ENCODE data around the gene ASIC2.

The ASIC2 gene

DNA sequence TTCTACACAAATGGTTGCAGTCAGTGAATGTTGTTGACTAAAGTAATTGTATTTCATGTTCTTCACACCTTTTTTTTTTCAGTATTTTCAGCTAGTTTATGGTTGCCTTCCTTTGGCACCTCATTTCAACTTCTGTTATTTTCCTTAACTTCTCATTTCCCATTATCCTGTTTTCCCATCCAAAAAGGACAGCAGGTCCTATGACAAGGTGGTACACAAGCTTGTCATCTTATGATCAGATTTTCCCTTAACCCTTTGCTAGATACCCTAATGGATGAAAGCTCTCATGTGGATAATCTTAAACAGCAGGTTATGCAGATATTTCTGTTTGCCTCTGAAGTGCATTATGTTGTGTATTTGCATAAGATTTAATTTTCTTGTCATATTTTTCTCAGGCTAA, 7.1 kb upstream of the ASIC2 start:
- TF ChIP-seq GABPA (IDR thresholded peaks at IDR 0.05; ENCODE audit: low read depth) (no peak), SPI1 (IDR thresholded peaks at IDR 0.05; ENCODE audit: borderline replicate concordance, low read depth) (no peak), POLR2AphosphoS5 (IDR thresholded peaks at IDR 0.05; ENCODE audit: low read depth) (no peak)
- TF ChIP-seq, protein P1, sequence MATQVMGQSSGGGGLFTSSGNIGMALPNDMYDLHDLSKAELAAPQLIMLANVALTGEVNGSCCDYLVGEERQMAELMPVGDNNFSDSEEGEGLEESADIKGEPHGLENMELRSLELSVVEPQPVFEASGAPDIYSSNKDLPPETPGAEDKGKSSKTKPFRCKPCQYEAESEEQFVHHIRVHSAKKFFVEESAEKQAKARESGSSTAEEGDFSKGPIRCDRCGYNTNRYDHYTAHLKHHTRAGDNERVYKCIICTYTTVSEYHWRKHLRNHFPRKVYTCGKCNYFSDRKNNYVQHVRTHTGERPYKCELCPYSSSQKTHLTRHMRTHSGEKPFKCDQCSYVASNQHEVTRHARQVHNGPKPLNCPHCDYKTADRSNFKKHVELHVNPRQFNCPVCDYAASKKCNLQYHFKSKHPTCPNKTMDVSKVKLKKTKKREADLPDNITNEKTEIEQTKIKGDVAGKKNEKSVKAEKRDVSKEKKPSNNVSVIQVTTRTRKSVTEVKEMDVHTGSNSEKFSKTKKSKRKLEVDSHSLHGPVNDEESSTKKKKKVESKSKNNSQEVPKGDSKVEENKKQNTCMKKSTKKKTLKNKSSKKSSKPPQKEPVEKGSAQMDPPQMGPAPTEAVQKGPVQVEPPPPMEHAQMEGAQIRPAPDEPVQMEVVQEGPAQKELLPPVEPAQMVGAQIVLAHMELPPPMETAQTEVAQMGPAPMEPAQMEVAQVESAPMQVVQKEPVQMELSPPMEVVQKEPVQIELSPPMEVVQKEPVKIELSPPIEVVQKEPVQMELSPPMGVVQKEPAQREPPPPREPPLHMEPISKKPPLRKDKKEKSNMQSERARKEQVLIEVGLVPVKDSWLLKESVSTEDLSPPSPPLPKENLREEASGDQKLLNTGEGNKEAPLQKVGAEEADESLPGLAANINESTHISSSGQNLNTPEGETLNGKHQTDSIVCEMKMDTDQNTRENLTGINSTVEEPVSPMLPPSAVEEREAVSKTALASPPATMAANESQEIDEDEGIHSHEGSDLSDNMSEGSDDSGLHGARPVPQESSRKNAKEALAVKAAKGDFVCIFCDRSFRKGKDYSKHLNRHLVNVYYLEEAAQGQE (IDR thresholded peaks at IDR 0.05; ENCODE audit: insufficient replicate concordance, low read depth): no peak
- TF ChIP-seq, protein P2, sequence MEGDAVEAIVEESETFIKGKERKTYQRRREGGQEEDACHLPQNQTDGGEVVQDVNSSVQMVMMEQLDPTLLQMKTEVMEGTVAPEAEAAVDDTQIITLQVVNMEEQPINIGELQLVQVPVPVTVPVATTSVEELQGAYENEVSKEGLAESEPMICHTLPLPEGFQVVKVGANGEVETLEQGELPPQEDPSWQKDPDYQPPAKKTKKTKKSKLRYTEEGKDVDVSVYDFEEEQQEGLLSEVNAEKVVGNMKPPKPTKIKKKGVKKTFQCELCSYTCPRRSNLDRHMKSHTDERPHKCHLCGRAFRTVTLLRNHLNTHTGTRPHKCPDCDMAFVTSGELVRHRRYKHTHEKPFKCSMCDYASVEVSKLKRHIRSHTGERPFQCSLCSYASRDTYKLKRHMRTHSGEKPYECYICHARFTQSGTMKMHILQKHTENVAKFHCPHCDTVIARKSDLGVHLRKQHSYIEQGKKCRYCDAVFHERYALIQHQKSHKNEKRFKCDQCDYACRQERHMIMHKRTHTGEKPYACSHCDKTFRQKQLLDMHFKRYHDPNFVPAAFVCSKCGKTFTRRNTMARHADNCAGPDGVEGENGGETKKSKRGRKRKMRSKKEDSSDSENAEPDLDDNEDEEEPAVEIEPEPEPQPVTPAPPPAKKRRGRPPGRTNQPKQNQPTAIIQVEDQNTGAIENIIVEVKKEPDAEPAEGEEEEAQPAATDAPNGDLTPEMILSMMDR (IDR thresholded peaks at IDR 0.05; ENCODE audit: insufficient read depth, low read length): no peak
- H3K27me3 ChIP-seq (ENCODE audit: insufficient read depth, poor library complexity, severe bottlenecking): peaks cover 3% of the 10 kb centered on the region
- H3K27ac ChIP-seq (replicated peaks): no peak overlapping the region
- DNase-seq (ENCODE audit: low read depth in 1 of 2, low spot score in 1 of 2): no peak
- no peak overlapping the region for H3K4me3 ChIP-seq (replicated peaks; ENCODE audit: insufficient read depth, low read length)

DNA sequence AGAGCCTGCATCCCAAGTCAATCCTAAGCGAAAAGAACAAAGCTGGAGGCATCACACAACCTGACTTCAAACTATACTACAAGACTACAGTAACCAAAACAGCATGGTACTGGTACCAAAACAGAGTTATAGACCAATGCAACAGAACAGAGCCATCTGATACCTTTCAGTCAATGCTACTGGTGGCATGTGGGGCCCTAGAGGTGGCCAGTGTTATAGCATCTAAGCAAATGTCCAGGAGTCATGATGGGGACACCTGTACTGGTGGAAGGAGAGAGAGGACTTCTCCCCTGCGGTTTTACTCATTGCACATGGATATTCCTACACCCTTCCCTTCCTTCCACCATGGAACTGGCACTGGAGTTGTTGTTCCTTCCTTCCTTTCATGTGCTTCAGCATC, 6.0 kb upstream of the ASIC2 start:
- TF ChIP-seq SPI1 (IDR thresholded peaks at IDR 0.05; ENCODE audit: borderline replicate concordance, low read depth): no peak
- TF ChIP-seq POLR2AphosphoS5 (IDR thresholded peaks at IDR 0.05; ENCODE audit: low read depth): no peak
- TF ChIP-seq GABPA (IDR thresholded peaks at IDR 0.05; ENCODE audit: low read depth): no peak
- TF ChIP-seq, protein P1 (IDR thresholded peaks at IDR 0.05; ENCODE audit: insufficient replicate concordance, low read depth): no peak
- TF ChIP-seq, protein P2 (IDR thresholded peaks at IDR 0.05; ENCODE audit: insufficient read depth, low read length): no peak
- no peak for DNase-seq (ENCODE audit: low read depth in 1 of 2, low spot score in 1 of 2)
- Histone ChIP-seq H3K27me3 (ENCODE audit: insufficient read depth, poor library complexity, severe bottlenecking) (peaks cover 11% of the 10 kb centered on the region), H3K27ac (replicated peaks) (no peak overlapping the region), H3K4me3 (replicated peaks; ENCODE audit: insufficient read depth, low read length) (no peak overlapping the region)

DNA sequence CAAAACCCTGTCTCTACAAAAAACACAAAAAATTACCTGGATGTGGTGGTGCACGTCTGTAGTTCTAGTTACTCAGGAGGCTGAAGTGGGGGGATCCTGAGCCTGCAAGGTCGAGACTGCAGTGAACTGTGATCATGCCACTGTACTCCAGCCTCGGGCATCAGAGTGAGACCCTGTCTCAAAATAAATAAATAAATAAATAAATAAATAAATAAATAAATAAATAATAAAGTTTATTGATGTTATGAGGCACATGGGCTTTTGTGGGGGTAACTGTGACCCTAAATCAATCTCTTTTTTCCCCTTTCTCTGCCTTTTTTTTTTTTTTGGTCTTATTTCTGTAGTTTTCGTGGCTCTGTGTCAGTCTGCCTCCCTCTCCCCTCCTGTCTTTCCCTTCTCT, 4.5 kb upstream of the ASIC2 start:
- no peak for DNase-seq (ENCODE audit: low read depth in 1 of 2, low spot score in 1 of 2)
- Histone ChIP-seq H3K27me3 (ENCODE audit: insufficient read depth, poor library complexity, severe bottlenecking) (peaks cover 21% of the 10 kb centered on the region), H3K27ac (replicated peaks) (no peak overlapping the region), H3K4me3 (replicated peaks; ENCODE audit: insufficient read depth, low read length) (no peak overlapping the region)
- TF ChIP-seq, protein P1 (IDR thresholded peaks at IDR 0.05; ENCODE audit: insufficient replicate concordance, low read depth): no peak
- TF ChIP-seq SPI1 (IDR thresholded peaks at IDR 0.05; ENCODE audit: borderline replicate concordance, low read depth) (no peak), POLR2AphosphoS5 (IDR thresholded peaks at IDR 0.05; ENCODE audit: low read depth) (no peak), GABPA (IDR thresholded peaks at IDR 0.05; ENCODE audit: low read depth) (no peak)
- TF ChIP-seq, protein P2 (IDR thresholded peaks at IDR 0.05; ENCODE audit: insufficient read depth, low read length): no peak

Measured in HL-60 (cell line).